ENCODE data around the gene CEP57L1. TPM values are rescaled to one million over a fixed set of nuclear protein-coding genes. Genes with fewer than 3 reads are reported as not detected.

The CEP57L1 gene
- 10 to 100 TPM; 17.7 to 45.3 (median 35.7) TPM for polyA plus RNA-seq (ENCODE audit: insufficient read depth in 1 of 5, insufficient read length in 5 of 5, low replicate concordance in 1 of 5)
- long read RNA-seq, donor 1, partial matches to known transcripts = 0 of 1 reads
- long read RNA-seq, donor 1, other reads (novel, unspliced or antisense) = 0 of 1 reads
- long read RNA-seq, donor 2 = 0 reads
- long read RNA-seq, donor 3, partial matches to known transcripts = 0 of 4 reads
- long read RNA-seq, donor 3, other reads (novel, unspliced or antisense) = 0 of 4 reads
- long read RNA-seq, donor 4, partial matches to known transcripts = 0 of 3 reads
- long read RNA-seq, donor 4, other reads (novel, unspliced or antisense) = 0 of 3 reads
- long read RNA-seq, donor 5, partial matches to known transcripts = 0 of 4 reads
- long read RNA-seq, donor 5, other reads (novel, unspliced or antisense) = 0 of 4 reads
- long read RNA-seq, donor 6, partial matches to known transcripts = 0 of 2 reads
- long read RNA-seq, donor 6, other reads (novel, unspliced or antisense) = 0 of 2 reads
- long read RNA-seq, donor 7, partial matches to known transcripts = 0 of 2 reads
- long read RNA-seq, donor 7, other reads (novel, unspliced or antisense) = 0 of 2 reads
- long read RNA-seq, donor 8, partial matches to known transcripts = 0 of 1 reads
- long read RNA-seq, donor 8, other reads (novel, unspliced or antisense) = 0 of 1 reads

GRCh38 chr6:109095036-109095834, at the start of gene CEP57L1:
Gene CEP57L1 (plus strand): TSS chr6:109095507. CDS start chr6:109145222, 49,715 bp downstream.
- DNase-seq = peak; percentile 99 to 100

DNA sequence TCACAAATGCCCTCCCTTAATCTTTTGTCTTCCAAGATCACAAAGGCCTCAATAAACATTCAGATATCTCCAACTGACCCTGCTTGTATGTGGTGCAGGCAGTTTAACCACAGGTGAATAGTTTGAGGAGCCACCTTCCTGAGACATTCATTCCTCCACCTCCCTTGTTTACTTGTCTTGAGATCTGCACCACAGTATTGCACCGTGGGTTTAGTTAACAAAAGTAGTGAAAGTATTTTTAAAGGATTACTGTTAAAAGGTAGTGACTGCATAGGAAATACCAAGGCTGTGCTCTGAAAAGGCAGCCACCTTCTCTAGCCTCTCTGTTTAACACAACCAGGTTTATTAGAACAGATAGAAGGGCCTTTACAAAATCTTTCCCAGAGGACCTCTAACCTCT, 47.1 kb upstream of the CEP57L1 start:
- DNase-seq = no peak

DNA sequence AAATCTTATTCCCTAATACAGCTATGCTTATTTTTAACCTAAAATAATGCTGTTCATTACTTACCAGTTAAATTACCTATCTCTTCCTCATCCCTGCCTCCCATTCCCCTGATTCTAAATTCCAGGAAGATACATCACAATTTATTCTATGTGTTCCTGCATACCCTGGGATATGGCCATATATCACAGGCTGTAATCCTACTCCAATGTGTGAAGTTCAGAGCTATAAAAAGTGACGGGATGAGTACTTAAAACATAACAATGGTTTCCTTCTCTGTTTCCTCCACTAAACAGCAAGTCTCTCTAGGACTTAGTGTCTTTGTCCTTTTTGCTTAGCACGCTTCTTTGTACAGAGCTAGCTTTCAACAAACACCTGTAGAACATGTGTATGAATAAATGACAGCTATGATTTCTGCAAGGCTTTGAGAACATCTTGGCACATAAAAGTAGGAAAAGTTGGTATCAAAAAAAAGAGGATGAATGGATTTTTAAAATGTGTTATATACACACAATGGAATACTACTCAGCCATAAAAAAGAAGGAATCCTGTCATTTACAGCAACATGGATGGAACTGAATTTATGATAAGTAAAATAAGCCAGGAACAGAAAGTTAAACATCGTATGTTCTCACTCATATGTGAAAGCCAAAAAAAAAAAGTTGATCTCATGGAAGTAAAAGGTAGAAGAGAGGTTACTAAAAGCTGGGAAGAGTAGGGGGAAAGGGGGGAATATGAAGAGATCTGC, 46.5 kb upstream of the CEP57L1 start:
- DNase-seq = no peak

GRCh38 chr6:109050012-109050411, 45.3 kb upstream of the CEP57L1 start:
- no peak for DNase-seq

DNA sequence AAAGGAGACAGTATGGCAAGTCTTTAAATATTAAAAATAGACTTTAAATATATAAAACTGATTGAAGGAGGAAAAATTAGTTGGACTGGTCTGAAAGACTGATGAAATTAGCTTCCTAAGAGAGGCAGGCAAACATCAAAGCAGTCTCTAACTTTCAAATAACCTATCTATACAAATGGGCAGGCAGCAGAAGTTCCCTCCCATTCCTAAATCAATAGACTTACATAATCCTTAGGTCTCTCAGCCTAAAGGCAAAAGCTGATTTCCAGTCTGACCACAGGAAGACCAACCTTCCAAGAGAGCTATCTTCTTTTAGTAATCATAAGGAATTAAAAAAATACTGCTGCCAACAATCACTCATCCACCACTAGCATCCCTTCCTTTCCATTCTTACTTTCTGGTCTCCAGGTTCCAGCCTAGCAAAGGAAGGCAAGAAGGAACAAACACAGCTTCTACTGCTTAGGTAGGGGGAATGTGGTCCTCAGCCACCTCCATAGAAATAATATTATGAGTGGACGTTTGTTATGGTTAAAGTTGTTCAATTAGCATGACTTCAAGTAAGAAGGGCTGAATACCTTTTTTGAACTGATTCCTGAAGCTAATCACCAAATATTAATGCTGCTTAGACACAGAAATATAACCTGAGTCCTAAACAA, 44.7 kb upstream of the CEP57L1 start:
- no peak for DNase-seq

DNA sequence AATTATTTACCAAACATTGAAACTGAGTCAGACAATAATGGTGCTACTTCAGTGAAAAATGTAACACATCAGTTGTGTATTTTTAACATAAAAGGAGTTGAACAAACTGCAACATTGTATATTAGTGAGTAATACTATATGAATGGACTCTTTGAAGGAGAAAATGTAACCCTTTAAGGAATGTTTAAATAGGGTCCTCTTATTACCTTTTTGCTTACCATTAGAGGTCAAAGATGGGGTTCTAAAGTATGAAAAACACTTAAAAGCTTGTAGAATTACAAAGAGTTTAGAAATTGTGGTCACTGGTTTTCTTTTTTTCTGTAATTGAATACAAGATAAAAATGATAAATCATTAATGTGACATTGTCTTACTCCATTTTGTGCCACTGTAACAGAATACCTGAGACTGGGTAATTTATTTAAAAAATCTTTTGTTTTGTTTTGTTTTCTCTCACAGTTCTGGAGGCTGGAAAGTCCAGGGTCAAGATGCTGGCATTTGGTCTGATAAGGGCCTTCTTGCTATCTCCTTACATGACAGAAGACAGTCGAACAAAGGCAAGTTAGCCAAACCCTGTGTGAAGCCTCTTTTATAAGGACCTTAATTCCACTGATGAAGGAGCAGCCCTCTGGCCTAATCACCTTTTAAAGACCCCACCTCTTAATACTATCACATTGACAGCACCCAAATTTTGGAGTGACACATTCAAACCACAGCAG, 43.8 kb upstream of the CEP57L1 start:
- DNase-seq = no peak

GRCh38 chr6:109052018-109052651, 43.2 kb upstream of the CEP57L1 start:
- DNase-seq = no peak

DNA sequence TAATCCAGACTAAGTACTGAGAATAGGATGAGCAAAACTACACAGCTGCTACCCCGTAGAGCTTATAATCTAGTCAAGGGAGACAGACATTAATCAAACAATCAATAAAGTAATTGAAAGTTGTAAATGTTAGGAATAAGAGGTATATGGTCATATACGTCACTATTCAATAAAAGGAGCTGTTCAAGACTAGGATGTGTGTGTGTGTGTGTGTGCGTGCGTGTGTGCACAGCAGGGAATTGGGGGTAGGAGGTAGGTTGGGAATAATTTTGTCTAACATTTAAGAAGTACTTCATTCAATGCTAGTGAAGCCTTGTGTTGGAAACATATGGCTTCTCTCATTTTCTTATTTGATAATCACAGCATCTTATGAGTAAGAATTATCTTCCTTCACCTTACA, 42.5 kb upstream of the CEP57L1 start:
- DNase-seq = no peak

- no peak for DNase-seq
Measured at GRCh38 chr6:109053336-109053735, 42.0 kb upstream of the CEP57L1 start.

DNA sequence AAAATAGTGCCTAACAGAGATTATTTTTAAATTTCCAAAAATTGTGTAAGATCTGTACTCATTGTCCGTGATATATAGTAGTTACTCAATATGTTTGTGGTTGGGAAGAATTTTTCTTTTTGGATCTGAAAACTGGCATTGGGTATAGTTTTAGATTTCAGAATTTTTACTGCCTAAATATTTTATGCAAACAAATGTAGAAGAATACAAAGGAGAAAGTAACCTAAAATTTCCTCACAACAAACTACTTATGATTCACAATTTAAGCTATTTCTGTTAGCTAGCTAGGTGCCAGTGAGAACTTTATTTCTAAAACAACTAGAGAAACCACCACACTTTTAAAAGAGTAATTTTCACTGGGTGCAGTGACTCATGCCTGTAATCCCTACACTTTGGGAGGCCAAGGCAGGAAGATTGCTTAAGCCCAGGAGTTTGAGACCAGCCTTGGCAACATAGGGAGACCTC, 39.5 kb upstream of the CEP57L1 start:
- DNase-seq = no peak

DNA sequence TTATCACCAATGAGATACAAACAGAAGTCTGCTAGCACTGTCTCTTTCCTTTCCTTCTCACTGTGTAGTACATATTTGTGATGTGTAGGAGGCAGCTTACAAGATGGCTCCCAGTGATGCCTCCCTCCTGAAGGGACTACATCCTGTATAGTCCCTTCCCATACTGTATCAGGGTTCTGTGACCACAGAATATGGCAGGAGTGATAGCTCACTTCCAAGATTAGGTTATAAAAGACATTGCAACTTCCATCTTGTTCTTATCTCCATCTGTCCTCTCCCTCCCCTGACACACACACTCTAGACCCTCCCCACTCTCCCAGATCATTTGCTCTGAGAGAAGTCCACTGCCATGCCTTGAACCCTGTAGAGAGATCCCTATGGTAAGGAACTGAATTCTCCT, 38.6 kb upstream of the CEP57L1 start:
- DNase-seq = no peak

DNA sequence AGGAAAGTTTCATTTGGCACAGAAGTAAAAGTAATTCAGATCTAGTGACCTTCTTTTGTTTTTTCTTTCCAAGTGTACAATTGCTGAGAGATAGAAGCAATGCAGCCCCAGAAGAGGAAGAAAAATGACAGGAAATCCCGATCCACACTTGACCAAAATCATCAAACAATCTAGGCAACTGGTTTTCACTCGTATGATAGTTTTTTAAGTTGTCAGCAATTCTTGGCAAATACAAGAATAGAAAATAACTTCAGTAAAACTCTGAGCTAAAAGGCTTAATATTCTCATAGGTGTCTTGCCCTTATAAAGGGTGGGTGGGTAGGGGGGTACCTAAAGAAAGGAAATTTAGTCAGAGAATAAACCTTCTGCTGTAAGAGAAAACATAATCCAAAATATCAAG, 36.7 kb upstream of the CEP57L1 start:
- DNase-seq = no peak

- DNase-seq = no peak
Measured at GRCh38 chr6:109059153-109059552, 36.2 kb upstream of the CEP57L1 start.

GRCh38 chr6:109059571-109060021, 35.7 kb upstream of the CEP57L1 start:
- DNase-seq = no peak

- no peak for DNase-seq
Measured at GRCh38 chr6:109060571-109060970, 34.7 kb upstream of the CEP57L1 start.

GRCh38 chr6:109062216-109062615, 33.1 kb upstream of the CEP57L1 start:
- no peak for DNase-seq

- DNase-seq = no peak
Measured at GRCh38 chr6:109062767-109063352, 32.4 kb upstream of the CEP57L1 start.

- DNase-seq = no peak
Measured at GRCh38 chr6:109069746-109070145, 25.6 kb upstream of the CEP57L1 start.
